ENCODE results near the gene MAD1L1.

GRCh38 chr7:1844336-1844950 lies 388.3 kb downstream of the MAD1L1 start:
- TF ChIP-seq CTCF (IDR thresholded peaks at IDR 0.05; ENCODE audit: insufficient read depth, low read length, poor library complexity, severe bottlenecking) (no peak), EZH2phosphoT487 (conservative IDR thresholded peaks at IDR 0.05; ENCODE audit: low read length) (no peak)
